Measurements from ENCODE around the gene CTSO.

DNA sequence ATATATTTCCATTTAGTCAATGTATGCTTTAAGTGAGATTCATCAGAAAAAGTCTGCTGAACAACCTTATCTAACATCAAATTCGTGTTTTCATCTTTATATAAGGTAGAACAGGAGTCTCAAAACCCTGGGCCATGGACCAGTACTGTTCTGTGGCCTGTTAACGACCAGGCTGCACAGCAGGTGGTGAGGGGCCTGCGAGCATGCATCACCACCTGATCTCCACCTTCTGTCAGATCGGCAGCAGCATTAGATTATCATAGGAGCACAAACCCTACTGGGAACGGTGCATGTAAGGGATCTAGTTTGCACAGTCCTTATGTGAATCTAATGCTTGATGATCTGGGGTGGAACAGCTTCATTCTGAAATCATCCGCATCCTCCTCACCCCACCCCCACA lies 3.2 kb downstream of the CTSO start:
- TF ChIP-seq, protein P1, sequence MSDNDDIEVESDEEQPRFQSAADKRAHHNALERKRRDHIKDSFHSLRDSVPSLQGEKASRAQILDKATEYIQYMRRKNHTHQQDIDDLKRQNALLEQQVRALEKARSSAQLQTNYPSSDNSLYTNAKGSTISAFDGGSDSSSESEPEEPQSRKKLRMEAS (IDR thresholded peaks at IDR 0.05), result no peak
- TF ChIP-seq, protein P2, sequence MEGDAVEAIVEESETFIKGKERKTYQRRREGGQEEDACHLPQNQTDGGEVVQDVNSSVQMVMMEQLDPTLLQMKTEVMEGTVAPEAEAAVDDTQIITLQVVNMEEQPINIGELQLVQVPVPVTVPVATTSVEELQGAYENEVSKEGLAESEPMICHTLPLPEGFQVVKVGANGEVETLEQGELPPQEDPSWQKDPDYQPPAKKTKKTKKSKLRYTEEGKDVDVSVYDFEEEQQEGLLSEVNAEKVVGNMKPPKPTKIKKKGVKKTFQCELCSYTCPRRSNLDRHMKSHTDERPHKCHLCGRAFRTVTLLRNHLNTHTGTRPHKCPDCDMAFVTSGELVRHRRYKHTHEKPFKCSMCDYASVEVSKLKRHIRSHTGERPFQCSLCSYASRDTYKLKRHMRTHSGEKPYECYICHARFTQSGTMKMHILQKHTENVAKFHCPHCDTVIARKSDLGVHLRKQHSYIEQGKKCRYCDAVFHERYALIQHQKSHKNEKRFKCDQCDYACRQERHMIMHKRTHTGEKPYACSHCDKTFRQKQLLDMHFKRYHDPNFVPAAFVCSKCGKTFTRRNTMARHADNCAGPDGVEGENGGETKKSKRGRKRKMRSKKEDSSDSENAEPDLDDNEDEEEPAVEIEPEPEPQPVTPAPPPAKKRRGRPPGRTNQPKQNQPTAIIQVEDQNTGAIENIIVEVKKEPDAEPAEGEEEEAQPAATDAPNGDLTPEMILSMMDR (IDR thresholded peaks at IDR 0.05; ENCODE audit: low read depth, low read length, missing input control), result no peak
- TF ChIP-seq, protein P3, sequence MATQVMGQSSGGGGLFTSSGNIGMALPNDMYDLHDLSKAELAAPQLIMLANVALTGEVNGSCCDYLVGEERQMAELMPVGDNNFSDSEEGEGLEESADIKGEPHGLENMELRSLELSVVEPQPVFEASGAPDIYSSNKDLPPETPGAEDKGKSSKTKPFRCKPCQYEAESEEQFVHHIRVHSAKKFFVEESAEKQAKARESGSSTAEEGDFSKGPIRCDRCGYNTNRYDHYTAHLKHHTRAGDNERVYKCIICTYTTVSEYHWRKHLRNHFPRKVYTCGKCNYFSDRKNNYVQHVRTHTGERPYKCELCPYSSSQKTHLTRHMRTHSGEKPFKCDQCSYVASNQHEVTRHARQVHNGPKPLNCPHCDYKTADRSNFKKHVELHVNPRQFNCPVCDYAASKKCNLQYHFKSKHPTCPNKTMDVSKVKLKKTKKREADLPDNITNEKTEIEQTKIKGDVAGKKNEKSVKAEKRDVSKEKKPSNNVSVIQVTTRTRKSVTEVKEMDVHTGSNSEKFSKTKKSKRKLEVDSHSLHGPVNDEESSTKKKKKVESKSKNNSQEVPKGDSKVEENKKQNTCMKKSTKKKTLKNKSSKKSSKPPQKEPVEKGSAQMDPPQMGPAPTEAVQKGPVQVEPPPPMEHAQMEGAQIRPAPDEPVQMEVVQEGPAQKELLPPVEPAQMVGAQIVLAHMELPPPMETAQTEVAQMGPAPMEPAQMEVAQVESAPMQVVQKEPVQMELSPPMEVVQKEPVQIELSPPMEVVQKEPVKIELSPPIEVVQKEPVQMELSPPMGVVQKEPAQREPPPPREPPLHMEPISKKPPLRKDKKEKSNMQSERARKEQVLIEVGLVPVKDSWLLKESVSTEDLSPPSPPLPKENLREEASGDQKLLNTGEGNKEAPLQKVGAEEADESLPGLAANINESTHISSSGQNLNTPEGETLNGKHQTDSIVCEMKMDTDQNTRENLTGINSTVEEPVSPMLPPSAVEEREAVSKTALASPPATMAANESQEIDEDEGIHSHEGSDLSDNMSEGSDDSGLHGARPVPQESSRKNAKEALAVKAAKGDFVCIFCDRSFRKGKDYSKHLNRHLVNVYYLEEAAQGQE (IDR thresholded peaks at IDR 0.05), result no peak
- TF ChIP-seq FOXA1 (IDR thresholded peaks at IDR 0.05) (no peak), TAF1 (conservative IDR thresholded peaks at IDR 0.05) (no peak), YY1 (IDR thresholded peaks at IDR 0.05) (no peak), JUND (IDR thresholded peaks at IDR 0.05) (no peak), GABPA (IDR thresholded peaks at IDR 0.05 in 1 of 2, conservative IDR thresholded peaks at IDR 0.05 in 1 of 2) (no peak), RAD21 (IDR thresholded peaks at IDR 0.05) (no peak)
